MM.1S (cell line): ENCODE results near the gene KRTAP9-7.

ENCODE experiments used
- EZH2 ChIP-seq: fragments of 300-600 bp; sonication (generic); optimal IDR thresholded peaks from 2 replicates; pipeline ENCODE3; 2017; ENCODE audit warnings: low read depth, mild to moderate bottlenecking, antibody characterized with exemption, low read length, mixed read lengths
- EZH2phosphoT487 ChIP-seq: fragments of 300-600 bp; sonication (generic); IDR thresholded peaks from 2 replicates; pipeline ENCODE4 v1.6.1; 2018; ENCODE audit warnings: antibody characterized with exemption, low read length
- TF ChIP-seq, protein P1 (sequence below): fragments of 300-600 bp; sonication (generic); IDR thresholded peaks from 2 replicates; pipeline ENCODE4 v1.5.1; 2016; ENCODE audit warnings: antibody characterized with exemption, low read length, mixed read lengths

GRCh38 chr17:41230094-41230493, 45.4 kb upstream of the KRTAP9-7 start:
- TF ChIP-seq, protein P1, sequence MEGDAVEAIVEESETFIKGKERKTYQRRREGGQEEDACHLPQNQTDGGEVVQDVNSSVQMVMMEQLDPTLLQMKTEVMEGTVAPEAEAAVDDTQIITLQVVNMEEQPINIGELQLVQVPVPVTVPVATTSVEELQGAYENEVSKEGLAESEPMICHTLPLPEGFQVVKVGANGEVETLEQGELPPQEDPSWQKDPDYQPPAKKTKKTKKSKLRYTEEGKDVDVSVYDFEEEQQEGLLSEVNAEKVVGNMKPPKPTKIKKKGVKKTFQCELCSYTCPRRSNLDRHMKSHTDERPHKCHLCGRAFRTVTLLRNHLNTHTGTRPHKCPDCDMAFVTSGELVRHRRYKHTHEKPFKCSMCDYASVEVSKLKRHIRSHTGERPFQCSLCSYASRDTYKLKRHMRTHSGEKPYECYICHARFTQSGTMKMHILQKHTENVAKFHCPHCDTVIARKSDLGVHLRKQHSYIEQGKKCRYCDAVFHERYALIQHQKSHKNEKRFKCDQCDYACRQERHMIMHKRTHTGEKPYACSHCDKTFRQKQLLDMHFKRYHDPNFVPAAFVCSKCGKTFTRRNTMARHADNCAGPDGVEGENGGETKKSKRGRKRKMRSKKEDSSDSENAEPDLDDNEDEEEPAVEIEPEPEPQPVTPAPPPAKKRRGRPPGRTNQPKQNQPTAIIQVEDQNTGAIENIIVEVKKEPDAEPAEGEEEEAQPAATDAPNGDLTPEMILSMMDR = no peak
- TF ChIP-seq EZH2phosphoT487 (no peak), EZH2 (no peak)
